ENCODE measurements around the gene C12orf42. TPM values are rescaled to one million over a fixed set of nuclear protein-coding genes. Genes with fewer than 3 reads are reported as not detected.

C12orf42 gene
- total RNA-seq, 4 donors from 2014 or later, result 0.21 TPM; not detected in 3

GRCh38 chr12:103279444-103279843 lies 216.3 kb downstream of the C12orf42 start:
- no peaks in the 10 kb centered on the region for H3K27me3 ChIP-seq
- H3K36me3 ChIP-seq, result no peaks in the 10 kb centered on the region
- no peaks in the 10 kb centered on the region for H3K4me1 ChIP-seq
- no peak for TF ChIP-seq CTCF (IDR thresholded peaks at IDR 0.05)
- no peak for TF ChIP-seq POLR2A (IDR thresholded peaks at IDR 0.05)
- H3K4me3 ChIP-seq, result no peak overlapping the region
- H3K27ac ChIP-seq, result no peak overlapping the region
- H3K9me3 ChIP-seq, result no peaks in the 10 kb centered on the region
- intact Hi-C loops (cut with DNase I; ENCODE audit: low total_unique reads), result no loop called here
- DNase-seq, result no peak

- Histone ChIP-seq H3K27ac (no peak overlapping the region), H3K9me3 (no peaks in the 10 kb centered on the region), H3K36me3 (no peaks in the 10 kb centered on the region), H3K4me3 (no peak overlapping the region), H3K27me3 (no peaks in the 10 kb centered on the region), H3K4me1 (no peaks in the 10 kb centered on the region)
- no peak for DNase-seq
- TF ChIP-seq POLR2A (IDR thresholded peaks at IDR 0.05), result no peak
- TF ChIP-seq CTCF (IDR thresholded peaks at IDR 0.05), result no peak
- intact Hi-C loops (cut with DNase I; ENCODE audit: low total_unique reads), result no loop called here
These were observed 217.4 kb downstream of the C12orf42 start for GRCh38 chr12:103278329-103278728.

GRCh38 chr12:103273645-103274044 lies 222.1 kb downstream of the C12orf42 start:
- Histone ChIP-seq H3K27me3 (no peaks in the 10 kb centered on the region), H3K4me1 (no peaks in the 10 kb centered on the region), H3K36me3 (no peaks in the 10 kb centered on the region), H3K4me3 (no peak overlapping the region), H3K27ac (no peak overlapping the region), H3K9me3 (no peaks in the 10 kb centered on the region)
- TF ChIP-seq POLR2A (IDR thresholded peaks at IDR 0.05) (no peak), CTCF (IDR thresholded peaks at IDR 0.05) (no peak)
- intact Hi-C loops (cut with DNase I; ENCODE audit: low total_unique reads), result no loop called here
- no peak for DNase-seq

- no peak for TF ChIP-seq CTCF (IDR thresholded peaks at IDR 0.05)
- no peak for TF ChIP-seq POLR2A (IDR thresholded peaks at IDR 0.05)
- Histone ChIP-seq H3K36me3 (no peaks in the 10 kb centered on the region), H3K4me3 (no peak overlapping the region), H3K9me3 (no peaks in the 10 kb centered on the region), H3K27me3 (no peaks in the 10 kb centered on the region), H3K27ac (no peak overlapping the region), H3K4me1 (no peaks in the 10 kb centered on the region)
- intact Hi-C loops (cut with DNase I; ENCODE audit: low total_unique reads), result no loop called here
- DNase-seq, result no peak
These were observed 222.8 kb downstream of the C12orf42 start for GRCh38 chr12:103272949-103273348.

- no peaks in the 10 kb centered on the region for H3K36me3 ChIP-seq
- no peak for DNase-seq
- intact Hi-C loops (cut with DNase I; ENCODE audit: low total_unique reads), result no loop called here
- TF ChIP-seq POLR2A (IDR thresholded peaks at IDR 0.05) (no peak), CTCF (IDR thresholded peaks at IDR 0.05) (no peak)
- no peaks in the 10 kb centered on the region for H3K9me3 ChIP-seq
- no peak overlapping the region for H3K4me3 ChIP-seq
- no peaks in the 10 kb centered on the region for H3K4me1 ChIP-seq
- H3K27ac ChIP-seq, result no peak overlapping the region
- no peaks in the 10 kb centered on the region for H3K27me3 ChIP-seq
These were observed 225.8 kb downstream of the C12orf42 start for GRCh38 chr12:103269946-103270345.

Data from uterus (tissue), 4 donors.